ENCODE data around the gene RALB. TPM values are rescaled to one million over a fixed set of nuclear protein-coding genes. Genes with fewer than 3 reads are reported as not detected.
"Not testable (repeated sequence)": the region's sequence is repeated elsewhere in the genome, so short reads cannot be mapped to it uniquely, and the experiment has no call there.

RALB gene
- total RNA-seq, 1 donor from 2014 or later, result 52.7 TPM

DNA sequence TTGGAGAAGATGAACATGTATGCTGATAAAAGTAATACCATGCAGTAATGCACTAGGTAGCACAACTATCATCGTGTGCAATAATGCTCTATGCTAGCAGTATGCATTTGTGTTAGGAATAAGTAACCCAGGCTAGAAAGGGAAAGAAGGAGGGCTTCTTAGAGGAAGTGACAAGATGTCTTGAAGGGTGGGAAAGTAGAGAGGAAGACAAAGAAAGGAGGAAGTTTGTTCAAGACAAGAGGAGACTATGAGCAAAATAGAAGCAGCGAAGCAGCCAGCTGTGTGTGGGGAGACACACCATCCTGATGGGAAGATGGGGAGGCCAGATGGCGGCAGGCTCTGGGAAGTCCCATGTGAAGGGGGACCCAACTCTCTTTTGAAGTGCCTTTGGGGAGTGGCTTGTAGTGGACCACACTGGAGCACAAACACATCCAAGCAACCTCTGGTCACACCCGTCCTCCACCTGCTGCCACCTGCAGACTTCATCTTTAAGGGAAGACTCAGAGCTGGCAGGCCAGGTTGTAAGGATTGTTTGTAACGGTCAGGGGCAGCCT is 53.4 kb downstream of the RALB start:
- no peak for DNase-seq (ENCODE audit: low read depth)
- Histone ChIP-seq H3K36me3 (ENCODE audit: control insufficient read depth, insufficient read depth, low read length) (peaks cover 1% of the 10 kb centered on the region), H3K27me3 (ENCODE audit: control insufficient read depth, insufficient read depth, low read length) (no peaks in the 10 kb centered on the region), H3K4me3 (ENCODE audit: low read depth, low read length) (no peak overlapping the region)
- FAIRE-seq, result no peak
- TF ChIP-seq CTCF (IDR thresholded peaks at IDR 0.05; ENCODE audit: insufficient read depth, low read length, severe bottlenecking), result no peak

GRCh38 chr2:120307482-120307881 is 54.8 kb downstream of the RALB start:
- H3K36me3 ChIP-seq (ENCODE audit: control insufficient read depth, insufficient read depth, low read length), result peaks cover 1% of the 10 kb centered on the region

GRCh38 chr2:120308038-120308910 is 55.6 kb downstream of the RALB start:
- DNase-seq (ENCODE audit: low read depth) (no peak), FAIRE-seq (no peak)
- peaks cover 1% of the 10 kb centered on the region for H3K36me3 ChIP-seq (ENCODE audit: control insufficient read depth, insufficient read depth, low read length)
- TF ChIP-seq CTCF (IDR thresholded peaks at IDR 0.05; ENCODE audit: insufficient read depth, low read length, severe bottlenecking), result no peak
- H3K27me3 ChIP-seq (ENCODE audit: control insufficient read depth, insufficient read depth, low read length), result no peaks in the 10 kb centered on the region
- no peak overlapping the region for H3K4me3 ChIP-seq (ENCODE audit: low read depth, low read length)

More at GRCh38 chr2:120307482-120307881, 54.8 kb downstream of the RALB start:
- DNase-seq (ENCODE audit: low read depth) (no peak), FAIRE-seq (no peak)
- Histone ChIP-seq H3K4me3 (ENCODE audit: low read depth, low read length) (no peak overlapping the region), H3K27me3 (ENCODE audit: control insufficient read depth, insufficient read depth, low read length) (no peaks in the 10 kb centered on the region)
- no peak for TF ChIP-seq CTCF (IDR thresholded peaks at IDR 0.05; ENCODE audit: insufficient read depth, low read length, severe bottlenecking)

DNA sequence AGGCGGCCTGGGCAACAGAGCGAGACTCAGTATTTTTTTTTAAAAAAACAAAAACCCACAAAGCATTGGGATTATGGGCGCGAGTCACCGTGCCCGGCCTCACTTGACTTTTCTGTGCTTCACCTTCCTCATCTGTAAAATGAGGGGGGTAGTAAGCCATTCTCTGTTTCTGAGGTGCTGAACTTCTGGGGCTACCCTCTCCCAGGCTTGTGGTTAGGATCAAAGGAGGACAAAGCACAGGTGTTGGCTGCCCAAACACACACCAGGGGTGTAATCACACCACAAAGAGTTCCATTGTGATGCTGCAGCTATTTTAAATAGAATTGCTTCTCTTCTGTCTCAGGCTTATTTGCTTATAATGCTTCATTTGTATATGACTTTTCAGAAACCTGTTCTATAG is 57.5 kb downstream of the RALB start:
- FAIRE-seq (no peak), DNase-seq (ENCODE audit: low read depth) (no peak)
- Histone ChIP-seq H3K4me3 (ENCODE audit: low read depth, low read length) (no peak overlapping the region), H3K27me3 (ENCODE audit: control insufficient read depth, insufficient read depth, low read length) (peaks cover 4% of the 10 kb centered on the region), H3K36me3 (ENCODE audit: control insufficient read depth, insufficient read depth, low read length) (peaks cover 1% of the 10 kb centered on the region)
- no peak for TF ChIP-seq CTCF (IDR thresholded peaks at IDR 0.05; ENCODE audit: insufficient read depth, low read length, severe bottlenecking)

DNA sequence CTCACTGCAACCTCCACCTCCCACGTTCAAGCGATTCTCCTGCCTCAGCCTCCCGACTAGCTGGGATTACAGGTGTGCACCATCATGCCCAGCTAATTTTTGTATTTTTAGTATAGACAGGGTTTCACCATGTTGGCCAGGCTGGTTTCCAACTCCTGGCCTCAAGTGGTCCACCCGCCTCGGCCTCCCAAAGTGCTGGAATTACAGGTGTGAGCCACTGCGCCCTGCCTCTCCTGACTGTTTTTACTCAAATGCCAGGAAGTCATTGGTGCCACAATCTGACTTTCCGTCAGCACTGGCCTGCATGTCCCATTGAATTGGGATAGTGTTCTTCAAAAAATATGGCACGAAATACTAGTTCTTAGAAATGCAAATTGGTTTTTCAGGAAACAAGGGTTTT is 58.2 kb downstream of the RALB start:
- not testable (repeated sequence) for FAIRE-seq; H3K4me3 ChIP-seq (ENCODE audit: low read depth, low read length); H3K27me3 ChIP-seq (ENCODE audit: control insufficient read depth, insufficient read depth, low read length); DNase-seq (ENCODE audit: low read depth); H3K36me3 ChIP-seq (ENCODE audit: control insufficient read depth, insufficient read depth, low read length)

- DNase-seq (ENCODE audit: low read depth), result no peak
Observed at GRCh38 chr2:120312076-120312475, 59.4 kb downstream of the RALB start.

More at GRCh38 chr2:120312076-120312475, 59.4 kb downstream of the RALB start:
- Histone ChIP-seq H3K27me3 (ENCODE audit: control insufficient read depth, insufficient read depth, low read length) (peaks cover 4% of the 10 kb centered on the region), H3K36me3 (ENCODE audit: control insufficient read depth, insufficient read depth, low read length) (peaks cover 1% of the 10 kb centered on the region), H3K4me3 (ENCODE audit: low read depth, low read length) (no peak overlapping the region)
- no peak for TF ChIP-seq CTCF (IDR thresholded peaks at IDR 0.05; ENCODE audit: insufficient read depth, low read length, severe bottlenecking)
- FAIRE-seq, result no peak
